HepG2 (cell line): Measurements from ENCODE around the gene CKS1B. TPM values are rescaled to one million over a fixed set of nuclear protein-coding genes. Genes with fewer than 3 reads are reported as not detected.

Experiments
- HDAC1 ChIP-seq: sonication (generic); formaldehyde crosslinking; IDR thresholded peaks from 2 replicates; pipeline ENCODE4 v1.5.1; 2020; ENCODE audit warnings: mild to moderate bottlenecking, missing genetic modification reagents
- JUND ChIP-seq: sonication (generic); formaldehyde crosslinking; IDR thresholded peaks from 2 replicates; pipeline ENCODE4 v1.8.0; 2022; ENCODE audit warnings: mild to moderate bottlenecking, missing genetic modification reagents
- NONO ChIP-seq, 2 experiments: fragments of 450-650 bp in 1 of 2; sonication (generic) in 1 of 2; formaldehyde crosslinking in 1 of 2; IDR thresholded peaks in 1 of 2; conservative IDR thresholded peaks in 1 of 2; 2 replicates each; pipeline versions ENCODE4 v1.6.1 to v1.8.0; 2017 to 2022; ENCODE audit warnings: mild to moderate bottlenecking in 1 of 2, missing genetic modification reagents in 1 of 2, moderate library complexity in 1 of 2
- POLR2AphosphoS2 ChIP-seq: IDR thresholded peaks from 2 replicates; pipeline ENCODE4 v1.6.1; 2011; ENCODE audit warnings: low read depth, low read length, improper control_type of control experiment
- PRPF4 ChIP-seq: fragments of 200-400 bp; formaldehyde crosslinking; IDR thresholded peaks from 2 replicates; pipeline ENCODE4 v1.6.1; 2016; ENCODE audit warnings: low read length, low read depth; ENCODE audit not compliant: poor library complexity, severe bottlenecking
- SOX5 ChIP-seq: IDR thresholded peaks from 2 replicates; pipeline ENCODE4 v1.6.1; 2016; ENCODE audit warnings: borderline replicate concordance
- TEAD3 ChIP-seq: optimal IDR thresholded peaks from 2 replicates; pipeline ENCODE3; 2016; ENCODE audit warnings: borderline replicate concordance
- ZNF232 ChIP-seq: sonication (generic); formaldehyde crosslinking; IDR thresholded peaks from 2 replicates; pipeline ENCODE4 v1.4.0; 2020; ENCODE audit warnings: missing genetic modification reagents, borderline replicate concordance
- ZNF607 ChIP-seq: sonication (generic); formaldehyde crosslinking; IDR thresholded peaks from 2 replicates; pipeline ENCODE4 v1.5.1; 2020; ENCODE audit warnings: missing genetic modification reagents, mild to moderate bottlenecking, borderline replicate concordance
- ZNF766 ChIP-seq: sonication (generic); formaldehyde crosslinking; IDR thresholded peaks from 2 replicates; pipeline ENCODE4 v1.5.0; 2020; ENCODE audit warnings: missing genetic modification reagents, borderline replicate concordance
- ZNF850 ChIP-seq: sonication (generic); formaldehyde crosslinking; conservative IDR thresholded peaks from 2 replicates; pipeline ENCODE4 v1.9.0; 2021; ENCODE audit warnings: mild to moderate bottlenecking, missing genetic modification reagents
- polyA plus RNA-seq, 8 experiments: library from polyadenylated mRNA; depleted of rRNA in 3 of 8; stranded (reverse) in 7 of 8; unstranded in 1 of 8; fragments of >200 nt; fragmentation: Illumina TruSeq in 4 of 8; extraction: Trizol in 4 of 8; gene quantifications; 2 replicates each; pipeline versions ENCODE4 v1.2.1 to v1.2.3, GENCODE V29; 2011 to 2016; ENCODE audit warnings: low read depth in 4 of 8, missing spikeins in 1 of 8, mixed read lengths in 1 of 8; ENCODE audit not compliant: insufficient read depth in 1 of 8
- total RNA-seq, 5 experiments: library from RNA; depleted of rRNA; stranded (reverse); fragments of >200 nt; fragmentation: Illumina TruSeq; extraction: Trizol; gene quantifications; 2 replicates each; pipeline ENCODE4 v1.2.3, GENCODE V29; 2016; ENCODE audit warnings: low read depth in 1 of 5
- TF ChIP-seq, protein P1 (sequence below): sonication (generic); formaldehyde crosslinking; IDR thresholded peaks from 2 replicates; pipeline ENCODE4; 2020; ENCODE audit warnings: missing genetic modification reagents, mild to moderate bottlenecking, borderline replicate concordance
- TF ChIP-seq, protein P2 (sequence below): sonication (generic); formaldehyde crosslinking; IDR thresholded peaks from 2 replicates; pipeline ENCODE4 v1.4.0; 2020; ENCODE audit warnings: missing genetic modification reagents

CKS1B gene
- total and polyA plus RNA-seq, 2 of the 13 experiments (the other 11 are each of a cell fraction or from before 2014, with no cell fraction given): 217 to 222 TPM

DNA sequence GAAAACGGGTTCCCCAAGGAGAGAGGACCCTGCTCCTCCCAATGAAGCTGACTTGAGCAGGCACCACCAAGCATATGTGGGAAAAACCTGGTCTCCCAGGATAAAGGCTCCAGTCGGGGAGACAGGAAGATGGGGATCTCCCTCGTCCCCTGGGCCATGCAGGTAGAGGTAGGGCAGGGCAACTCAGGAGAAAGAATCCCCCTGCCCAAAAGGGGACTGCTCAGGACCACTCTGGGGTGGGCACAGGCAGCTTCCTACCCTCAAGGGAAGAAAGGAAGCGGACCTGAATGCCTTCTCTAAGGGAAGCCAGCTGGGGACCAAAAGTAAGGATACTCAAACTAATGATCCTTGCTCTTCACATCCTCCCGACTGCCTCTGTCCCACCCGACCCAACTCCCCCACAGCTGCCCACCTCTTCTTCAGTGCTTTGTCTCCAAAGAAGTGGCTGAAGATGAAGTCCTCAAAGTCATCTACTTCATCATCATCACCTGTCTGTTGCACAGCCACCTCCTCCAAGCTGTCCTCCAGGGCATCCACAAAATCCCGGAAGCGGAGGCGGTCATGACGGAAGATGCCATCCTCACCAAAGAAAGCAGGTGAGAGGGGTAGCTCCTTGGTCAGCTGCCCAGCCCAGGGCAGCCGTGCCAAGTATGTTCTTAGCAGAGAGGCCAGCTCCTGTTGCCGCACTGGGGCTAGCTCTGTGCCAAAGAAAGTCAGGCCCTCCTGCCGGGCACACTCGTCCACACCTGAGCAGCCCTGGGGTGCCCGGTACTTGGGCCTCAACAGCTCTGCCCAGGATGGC is 29.1 kb upstream of the CKS1B start (continued):
- no peak for TF ChIP-seq TEAD3 (CRISPR knock-in tag)
- 0 out of 2 replicates have a peak, but pooled peaks have one; percentile 22 for TF ChIP-seq ZNF850 (CRISPR knock-in tag)
- TF ChIP-seq POLR2AphosphoS2: no peak
- 0 out of 2 replicates have a peak, but pooled peaks have one; percentile 2 for TF ChIP-seq SOX5 (CRISPR knock-in tag)
- 0 out of 2 replicates have a peak, but pooled peaks have one; percentile 53 for TF ChIP-seq ZNF766 (CRISPR knock-in tag)
- TF ChIP-seq PRPF4: no peak
- no peak for TF ChIP-seq JUND (CRISPR knock-in tag)
- TF ChIP-seq ZNF232: 0 out of 2 replicates have a peak, but pooled peaks have one; percentile 12
- TF ChIP-seq, protein P1, sequence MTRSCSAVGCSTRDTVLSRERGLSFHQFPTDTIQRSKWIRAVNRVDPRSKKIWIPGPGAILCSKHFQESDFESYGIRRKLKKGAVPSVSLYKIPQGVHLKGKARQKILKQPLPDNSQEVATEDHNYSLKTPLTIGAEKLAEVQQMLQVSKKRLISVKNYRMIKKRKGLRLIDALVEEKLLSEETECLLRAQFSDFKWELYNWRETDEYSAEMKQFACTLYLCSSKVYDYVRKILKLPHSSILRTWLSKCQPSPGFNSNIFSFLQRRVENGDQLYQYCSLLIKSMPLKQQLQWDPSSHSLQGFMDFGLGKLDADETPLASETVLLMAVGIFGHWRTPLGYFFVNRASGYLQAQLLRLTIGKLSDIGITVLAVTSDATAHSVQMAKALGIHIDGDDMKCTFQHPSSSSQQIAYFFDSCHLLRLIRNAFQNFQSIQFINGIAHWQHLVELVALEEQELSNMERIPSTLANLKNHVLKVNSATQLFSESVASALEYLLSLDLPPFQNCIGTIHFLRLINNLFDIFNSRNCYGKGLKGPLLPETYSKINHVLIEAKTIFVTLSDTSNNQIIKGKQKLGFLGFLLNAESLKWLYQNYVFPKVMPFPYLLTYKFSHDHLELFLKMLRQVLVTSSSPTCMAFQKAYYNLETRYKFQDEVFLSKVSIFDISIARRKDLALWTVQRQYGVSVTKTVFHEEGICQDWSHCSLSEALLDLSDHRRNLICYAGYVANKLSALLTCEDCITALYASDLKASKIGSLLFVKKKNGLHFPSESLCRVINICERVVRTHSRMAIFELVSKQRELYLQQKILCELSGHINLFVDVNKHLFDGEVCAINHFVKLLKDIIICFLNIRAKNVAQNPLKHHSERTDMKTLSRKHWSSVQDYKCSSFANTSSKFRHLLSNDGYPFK (CRISPR knock-in tag): peak; percentile 6; the same call in 1 of the 2 replicates
- TF ChIP-seq, protein P2, sequence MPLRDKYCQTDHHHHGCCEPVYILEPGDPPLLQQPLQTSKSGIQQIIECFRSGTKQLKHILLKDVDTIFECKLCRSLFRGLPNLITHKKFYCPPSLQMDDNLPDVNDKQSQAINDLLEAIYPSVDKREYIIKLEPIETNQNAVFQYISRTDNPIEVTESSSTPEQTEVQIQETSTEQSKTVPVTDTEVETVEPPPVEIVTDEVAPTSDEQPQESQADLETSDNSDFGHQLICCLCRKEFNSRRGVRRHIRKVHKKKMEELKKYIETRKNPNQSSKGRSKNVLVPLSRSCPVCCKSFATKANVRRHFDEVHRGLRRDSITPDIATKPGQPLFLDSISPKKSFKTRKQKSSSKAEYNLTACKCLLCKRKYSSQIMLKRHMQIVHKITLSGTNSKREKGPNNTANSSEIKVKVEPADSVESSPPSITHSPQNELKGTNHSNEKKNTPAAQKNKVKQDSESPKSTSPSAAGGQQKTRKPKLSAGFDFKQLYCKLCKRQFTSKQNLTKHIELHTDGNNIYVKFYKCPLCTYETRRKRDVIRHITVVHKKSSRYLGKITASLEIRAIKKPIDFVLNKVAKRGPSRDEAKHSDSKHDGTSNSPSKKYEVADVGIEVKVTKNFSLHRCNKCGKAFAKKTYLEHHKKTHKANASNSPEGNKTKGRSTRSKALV (CRISPR knock-in tag): 0 out of 2 replicates have a peak, but pooled peaks have one; percentile 12
- no peak for TF ChIP-seq NONO (IDR thresholded peaks at IDR 0.05)
- TF ChIP-seq NONO (CRISPR knock-in tag; conservative IDR thresholded peaks at IDR 0.05): 0 out of 2 replicates have a peak, but pooled peaks have one; percentile 10
- TF ChIP-seq ZNF607: 0 out of 2 replicates have a peak, but pooled peaks have one; percentile 45
- TF ChIP-seq HDAC1 (CRISPR knock-in tag): peak; percentile 29
